ENCODE results near the gene COMMD1.

GRCh38 chr2:62071760-62072680, 166.5 kb downstream of the COMMD1 start:
- TF ChIP-seq MAX (IDR thresholded peaks at IDR 0.05; ENCODE audit: insufficient read depth, insufficient read length) (no peak), CTCF (IDR thresholded peaks at IDR 0.05; ENCODE audit: extremely low read depth in 1 of 2, insufficient read depth in 1 of 2, low read depth in 1 of 2, low read length in 2 of 2) (no peak), POLR2A (IDR thresholded peaks at IDR 0.05; ENCODE audit: low read depth, low read length) (no peak)
